Measurements from ENCODE around the gene SYT7. TPM values are rescaled to one million over a fixed set of nuclear protein-coding genes. Genes with fewer than 3 reads are reported as not detected.

SYT7 gene
- total and polyA plus RNA-seq, 2 of the 8 experiments (the other 6 are each of a cell fraction or from before 2014, with no cell fraction given): 9.6 to 10.5 TPM

- 80% methylated on average over 9 of the region's 9 CpGs; no CpG with 5 or more reads in 1 of the 2 experiments for WGBS, 2 experiments (ENCODE audit: extremely low coverage in 1 of 2, insufficient coverage in 1 of 2, insufficient read length in 1 of 2, insufficient replicate concordance in 2 of 2, low coverage in 1 of 2, low lambda C conversion rate in 2 of 2, missing lambda C conversion rate in 1 of 2)
- TF ChIP-seq POU5F1 (IDR thresholded peaks at IDR 0.05; ENCODE audit: low read depth, low read length): no peak
- no peak for TF ChIP-seq POLR2AphosphoS5 (IDR thresholded peaks at IDR 0.05; ENCODE audit: low read depth, low read length)
- TF ChIP-seq TAF1 (IDR thresholded peaks at IDR 0.05; ENCODE audit: low read depth, low read length): no peak
- TF ChIP-seq HDAC2 (IDR thresholded peaks at IDR 0.05; ENCODE audit: borderline replicate concordance in 1 of 2, low read depth in 2 of 2, low read length in 2 of 2): no peak
- no peak for TF ChIP-seq RNF2 (IDR thresholded peaks at IDR 0.05; ENCODE audit: borderline replicate concordance, low read depth, low read length, missing control alignments, poor library complexity, severe bottlenecking)
- TF ChIP-seq YY1 (IDR thresholded peaks at IDR 0.05; ENCODE audit: low read depth, low read length): no peak
- TF ChIP-seq CHD2 (IDR thresholded peaks at IDR 0.05; ENCODE audit: low read length): no peak
- no peak for TF ChIP-seq ATF3 (IDR thresholded peaks at IDR 0.05; ENCODE audit: insufficient read depth, low read depth, low read length)
- TF ChIP-seq GTF2F1 (IDR thresholded peaks at IDR 0.05; ENCODE audit: borderline replicate concordance, low read depth, low read length): no peak
Observed at GRCh38 chr11:61494381-61494961, 86.4 kb downstream of the SYT7 start.

More at GRCh38 chr11:61494381-61494961, 86.4 kb downstream of the SYT7 start:
- no peak overlapping the region for H3K23ac ChIP-seq (ENCODE audit: insufficient read length)
- no peaks in the 10 kb centered on the region for H3K36me3 ChIP-seq (ENCODE audit: control insufficient read depth in 2 of 4, insufficient read depth in 4 of 4, low read length in 3 of 4)
- no peak overlapping the region for H2AFZ ChIP-seq (ENCODE audit: low read length)
- no peak for FAIRE-seq
- no peak overlapping the region; the same call in 1 of the 2 replicates for H2BK15ac ChIP-seq (ENCODE audit: low read length)
- no peak for DNase-seq (ENCODE audit: low read depth in 1 of 2, low spot score in 2 of 2)
- H2BK20ac ChIP-seq (ENCODE audit: low read length): 0 out of 2 replicates have a peak overlapping the region, but pooled peaks have one; percentile 2
- H2AK5ac ChIP-seq (ENCODE audit: low read depth, low read length): no peak overlapping the region
- H2BK5ac ChIP-seq (ENCODE audit: low read depth, low read length): 0 out of 2 replicates have a peak overlapping the region, but pooled peaks have one; percentile 12
- H3K4me2 ChIP-seq (ENCODE audit: insufficient read depth in 1 of 2, low read depth in 2 of 2, low read length in 2 of 2): no peak overlapping the region
- H3K79me1 ChIP-seq (ENCODE audit: low read depth, low read length): no peaks in the 10 kb centered on the region
- no peak overlapping the region for H3K18ac ChIP-seq (ENCODE audit: extremely low read depth, low read length)
- no peak overlapping the region for H4K91ac ChIP-seq (replicated peaks; ENCODE audit: insufficient read length, low read length)
- H3K9ac ChIP-seq (replicated peaks in 1 of 4; ENCODE audit: extremely low read depth in 1 of 4, low read depth in 3 of 4, low read length in 3 of 4): no peak overlapping the region
- ChIA-PET POLR2A (ENCODE audit: partially characterized antibody) (interaction anchor here (1.1 to 1.6 kb wide), 3 partner anchors 8 to 23 kb away, joined by 3 to 6 read pairs (median 4); no protein-coding TSS in a partner anchor), CTCF (ENCODE audit: partially characterized antibody) (interaction anchor here (0.8 to 57.8 kb wide), 11 partner anchors 9 to 132 kb away, joined by 3 to 2106 read pairs (median 3); partner anchors contain the start of gene LRRC10B)
- no peak overlapping the region for H3K56ac ChIP-seq (replicated peaks; ENCODE audit: insufficient read length, low read depth, low read length)
- no peaks in the 10 kb centered on the region for H3K79me2 ChIP-seq (ENCODE audit: control insufficient read depth in 1 of 2, insufficient read depth in 2 of 2, low read length in 2 of 2)
- H3K4ac ChIP-seq (replicated peaks; ENCODE audit: insufficient read length, low read depth, low read length): no peak overlapping the region
- H3K23me2 ChIP-seq (ENCODE audit: low read depth, low read length): peaks cover 12% of the 10 kb centered on the region; the same call in 1 of the 2 replicates
- no peak overlapping the region for H2BK120ac ChIP-seq (replicated peaks; ENCODE audit: low read depth, low read length)
- peaks cover 2 to 12% (median 6%) of the 10 kb centered on the region in 4 experiments for H3K4me1 ChIP-seq (replicated peaks in 1 of 4; ENCODE audit: control insufficient read depth in 3 of 4, insufficient read depth in 4 of 4, low read length in 3 of 4)
- H3K9me3 ChIP-seq (ENCODE audit: insufficient read depth in 2 of 2, low read depth in 1 of 2, low read length in 1 of 2): no peaks in the 10 kb centered on the region
- no peak overlapping the region for H4K5ac ChIP-seq (ENCODE audit: insufficient read length, low read depth, low read length)
- H3K4me3 ChIP-seq (ENCODE audit: extremely low read depth in 1 of 4, insufficient read depth in 2 of 4, low read depth in 3 of 4, low read length in 4 of 4): no peak overlapping the region
- peaks cover 0 to 9% of the 10 kb centered on the region in 2 experiments for H4K20me1 ChIP-seq (replicated peaks in 1 of 2; ENCODE audit: control insufficient read depth in 1 of 2, insufficient read depth in 2 of 2, low read length in 2 of 2)
- no peak overlapping the region for H3K27ac ChIP-seq (ENCODE audit: low read depth, low read length)
- no peak overlapping the region for H3K14ac ChIP-seq (ENCODE audit: insufficient read length)
- peaks cover 0 to 8% (median 3%) of the 10 kb centered on the region in 4 experiments; a peak in 3 of 7 replicates for H3K27me3 ChIP-seq (replicated peaks in 1 of 4; ENCODE audit: control insufficient read depth in 3 of 4, extremely low read depth in 1 of 4, insufficient read depth in 3 of 4, low read length in 3 of 4)
- no peak overlapping the region for H4K8ac ChIP-seq (ENCODE audit: extremely low read depth, insufficient read depth, low read length)
- H2BK12ac ChIP-seq (ENCODE audit: low read depth, low read length): no peak overlapping the region

Data from H1 (cell line).